Measurements from ENCODE around the gene GASK1A. TPM values are rescaled to one million over a fixed set of nuclear protein-coding genes. Genes with fewer than 3 reads are reported as not detected.

The GASK1A gene
- polyA plus RNA-seq, 4 donors: 0.27 to 3.3 (median 1.4) TPM

Other genes starting within 250 kb of the GASK1A start
- 1 to 10 TPM in 1 of 4 donors, under 1 TPM in 3; 0.37 to 2.7 (median 0.66) TPM for gene CCDC13, start 206.1 kb upstream of the GASK1A start, polyA plus RNA-seq
- gene HIGD1A, start 174.8 kb upstream of the GASK1A start, polyA plus RNA-seq: 100 to 1,000 TPM; 118 to 333 (median 255) TPM
- gene ACKR2, start 169.9 kb upstream of the GASK1A start, polyA plus RNA-seq: 1 to 10 TPM in 2 of 4 donors, under 1 TPM in 2; 0.22 to 2.5 (median 1.3) TPM
- under 1 TPM in 2 of 4 donors, not detected in 2; 0.01 to 0.25 TPM for gene CYP8B1, start 103.4 kb upstream of the GASK1A start, polyA plus RNA-seq
- gene ZNF662, start 73.2 kb upstream of the GASK1A start, polyA plus RNA-seq: 10 to 100 TPM in 1 of 4 donors, 1 to 10 TPM in 1, under 1 TPM in 2; 0.54 to 20.4 (median 1.1) TPM
- gene POMGNT2, start 126.8 kb downstream of the GASK1A start, polyA plus RNA-seq: 10 to 100 TPM in 1 of 4 donors, 1 to 10 TPM in 3; 1.3 to 10.6 (median 4.7) TPM

Measured in small intestine (tissue), 4 donors.